Inflammatory macrophage treated with lipopolysaccharide for 1 hour (primary cell): ENCODE measurements around the gene EPHB1.
"Not testable (repeated sequence)": the region's sequence is repeated elsewhere in the genome, so short reads cannot be mapped to it uniquely, and the experiment has no call there.

Source experiments
- DNase-seq, 2 donors: peaks; one replicate each; pipeline ENCODE4 v3.0.0-alpha.2; 2020 to 2022

The EPHB1 gene

DNA sequence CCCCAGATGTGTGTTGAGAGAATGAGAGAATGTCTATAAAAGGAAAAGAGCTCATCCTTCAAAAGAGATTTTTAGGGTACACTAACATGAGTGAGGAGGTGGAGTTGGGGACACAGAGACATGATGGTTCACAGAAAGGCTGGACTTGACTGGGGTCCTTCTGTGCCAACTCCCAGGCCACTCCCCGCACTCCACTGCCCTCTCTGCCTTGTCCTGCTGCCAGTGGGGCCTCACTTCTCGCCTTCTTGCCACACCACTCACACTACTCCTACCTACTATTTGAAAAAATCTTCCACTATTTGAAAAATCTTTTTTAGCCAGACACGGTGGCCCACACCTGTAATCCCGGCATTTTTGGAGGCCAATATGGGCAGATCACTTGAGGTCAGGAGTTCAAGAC, 298.1 kb downstream of the EPHB1 start:
- DNase-seq, result no peak

DNA sequence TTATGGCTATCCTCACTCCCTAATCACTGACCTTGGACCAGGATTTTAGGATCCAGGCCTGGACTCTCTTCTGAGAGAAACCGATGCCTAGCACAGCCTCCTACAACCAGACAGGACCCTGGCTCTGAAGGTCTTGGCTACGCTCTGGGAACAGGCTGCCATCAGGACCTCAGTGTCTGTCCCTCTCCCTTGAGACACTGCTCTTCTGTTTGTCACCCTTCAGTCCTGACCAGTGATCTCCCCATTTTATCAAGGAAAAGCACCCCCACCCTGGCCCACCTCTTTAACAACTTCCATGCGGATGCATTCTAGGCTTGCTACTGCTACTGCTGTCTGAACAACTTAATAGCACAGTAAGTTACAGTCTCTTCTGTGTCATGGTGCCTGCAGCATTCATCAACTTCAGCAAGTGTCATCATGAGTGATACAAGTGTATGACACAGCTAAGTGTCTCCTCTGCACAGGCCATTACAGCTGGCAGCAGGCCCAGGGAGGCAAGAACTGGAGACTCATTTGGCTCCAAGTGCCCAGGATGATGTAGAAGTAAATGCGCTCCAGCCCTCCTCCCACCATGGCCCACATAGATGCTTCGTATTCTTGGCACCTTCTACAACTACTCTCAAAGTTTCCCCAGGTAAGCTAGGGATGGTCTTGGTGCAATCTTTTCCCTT, 302.4 kb downstream of the EPHB1 start:
- DNase-seq, result no peak

DNA sequence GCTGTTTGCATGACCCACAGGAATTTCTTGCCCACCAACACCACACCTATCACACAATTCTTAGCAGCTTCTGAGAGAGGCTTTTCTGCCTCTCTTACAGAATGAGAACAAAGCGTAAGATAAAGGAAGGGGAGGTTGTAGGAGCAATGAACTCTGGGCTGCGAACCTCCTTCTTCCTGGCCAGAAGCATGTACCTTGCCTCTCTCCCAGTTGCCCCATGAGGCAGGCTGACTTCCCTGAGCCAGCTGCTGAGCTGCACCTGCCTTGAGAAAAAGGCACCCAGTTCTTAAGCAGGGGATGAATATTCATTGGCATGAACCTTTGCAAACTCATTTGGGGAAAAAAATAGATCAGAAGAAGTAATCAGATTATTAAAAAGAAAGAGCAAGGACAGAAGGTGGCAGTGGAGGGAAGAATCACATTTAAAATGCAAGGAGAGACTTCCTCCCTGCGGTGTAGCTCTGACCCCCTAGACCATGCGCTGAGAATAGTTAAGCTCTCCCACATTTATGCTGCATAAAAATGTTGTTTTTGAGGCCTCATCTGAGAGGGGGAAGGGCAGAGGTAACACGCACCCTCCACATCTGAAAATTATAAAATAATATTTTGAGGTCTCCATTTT, 304.8 kb downstream of the EPHB1 start:
- DNase-seq, result no peak

- no peak for DNase-seq
Observed at GRCh38 chr3:135100366-135100765, 305.3 kb downstream of the EPHB1 start.

- DNase-seq, result no peak
Observed at GRCh38 chr3:135103917-135104316, 308.9 kb downstream of the EPHB1 start.

DNA sequence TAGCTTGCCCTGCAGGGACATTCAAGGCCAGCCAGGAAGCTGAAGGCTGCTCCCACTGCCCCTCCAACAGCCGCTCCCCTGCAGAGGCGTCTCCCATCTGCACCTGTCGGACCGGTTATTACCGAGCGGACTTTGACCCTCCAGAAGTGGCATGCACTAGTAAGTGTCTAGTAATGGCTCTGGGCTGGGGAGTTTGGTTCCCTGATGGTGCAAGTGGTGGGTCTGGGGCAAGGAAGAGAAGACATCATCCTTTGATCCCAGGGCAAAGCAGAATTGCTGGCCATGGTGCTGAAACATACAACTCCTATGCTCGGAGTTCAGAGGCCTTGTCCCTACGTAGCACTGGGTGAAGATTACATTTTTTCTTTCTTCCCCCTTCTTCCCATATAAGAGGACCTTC, 311.4 kb downstream of the EPHB1 start:
- no peak for DNase-seq

GRCh38 chr3:135107043-135107442, 312.0 kb downstream of the EPHB1 start:
- DNase-seq, result no peak

DNA sequence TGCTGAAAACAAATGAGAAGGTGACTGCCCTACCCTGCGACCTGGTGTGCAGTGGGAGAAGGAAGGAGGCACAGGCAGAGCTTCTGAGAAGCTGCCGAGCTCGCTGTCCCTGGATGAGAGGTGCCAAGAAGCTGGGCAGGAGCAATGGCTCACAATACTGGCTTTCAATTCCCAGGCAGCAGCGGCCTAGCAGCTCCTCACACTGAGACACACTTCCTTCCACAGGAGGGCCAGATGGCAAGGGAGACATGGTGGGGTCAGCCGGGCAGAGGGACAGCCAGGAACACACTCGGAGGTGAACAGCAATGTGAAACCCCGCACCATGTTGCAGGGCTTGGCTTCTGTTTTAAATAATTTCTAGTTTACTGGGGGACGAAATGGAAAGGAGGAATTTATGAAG, 314.6 kb downstream of the EPHB1 start:
- no peak for DNase-seq

DNA sequence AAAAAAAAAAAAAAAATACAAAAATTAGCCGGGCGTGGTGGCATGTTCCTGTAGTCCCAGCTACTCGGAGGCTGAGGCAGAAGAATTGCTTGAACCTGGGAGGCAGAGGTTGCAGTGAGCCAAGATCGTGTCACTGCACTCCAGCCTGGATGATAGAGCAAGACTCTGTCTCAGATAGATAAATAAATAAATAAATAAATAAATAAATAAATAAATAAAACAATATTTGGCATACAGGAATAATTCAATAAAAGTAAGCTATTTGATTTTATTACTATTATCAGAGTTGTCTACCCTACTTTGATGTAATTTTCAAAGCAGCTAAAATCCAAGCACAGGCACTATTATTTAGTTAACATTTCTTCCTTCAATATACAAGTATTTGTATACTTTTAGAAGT, 319.5 kb downstream of the EPHB1 start:
- not testable (repeated sequence) for DNase-seq

DNA sequence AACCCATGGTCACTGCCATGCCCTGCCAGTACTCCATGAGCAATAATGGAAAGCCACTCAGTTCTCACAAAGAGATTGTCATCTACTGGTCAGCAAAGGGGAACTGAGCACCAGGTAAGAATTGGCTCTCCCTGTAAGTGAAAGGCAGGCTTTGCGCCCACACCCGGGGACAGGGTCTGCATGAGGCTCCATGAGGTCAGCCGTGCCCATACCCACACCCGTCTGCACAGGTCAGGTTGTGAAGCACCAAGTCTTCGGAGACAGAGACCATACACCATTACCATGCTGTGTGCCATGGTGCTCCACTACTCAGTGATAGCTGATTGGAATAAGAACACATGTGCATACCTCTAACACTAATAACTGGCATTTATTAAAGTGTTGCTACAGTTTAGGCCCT, 322.9 kb downstream of the EPHB1 start:
- no peak for DNase-seq

DNA sequence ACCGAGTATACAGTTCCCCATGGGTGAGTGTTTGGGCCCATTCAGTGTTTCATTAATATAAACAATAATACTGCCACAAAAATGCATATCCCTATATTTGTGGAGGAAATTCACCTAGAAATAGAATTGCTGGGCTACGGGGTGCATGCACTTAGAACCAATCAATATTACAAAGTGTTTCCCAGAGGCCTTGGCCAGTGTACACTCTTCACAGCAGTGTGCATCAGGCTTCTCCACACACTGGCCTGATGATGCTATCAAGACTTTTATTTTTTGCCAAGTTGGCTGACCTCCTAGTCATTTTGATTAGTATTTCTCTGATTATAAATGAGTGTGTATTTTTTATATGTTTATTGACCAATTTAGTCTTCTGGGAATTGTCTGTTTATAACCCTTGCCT, 323.7 kb downstream of the EPHB1 start:
- no peak for DNase-seq

- no peak for DNase-seq
Observed at GRCh38 chr3:135125171-135125801, 330.2 kb downstream of the EPHB1 start.

- DNase-seq, result no peak
Observed at GRCh38 chr3:135127946-135128470, 332.9 kb downstream of the EPHB1 start.

- DNase-seq, result no peak
Observed at GRCh38 chr3:135128818-135129217, 333.8 kb downstream of the EPHB1 start.

- no peak for DNase-seq
Observed at GRCh38 chr3:135131290-135131689, 336.2 kb downstream of the EPHB1 start.

DNA sequence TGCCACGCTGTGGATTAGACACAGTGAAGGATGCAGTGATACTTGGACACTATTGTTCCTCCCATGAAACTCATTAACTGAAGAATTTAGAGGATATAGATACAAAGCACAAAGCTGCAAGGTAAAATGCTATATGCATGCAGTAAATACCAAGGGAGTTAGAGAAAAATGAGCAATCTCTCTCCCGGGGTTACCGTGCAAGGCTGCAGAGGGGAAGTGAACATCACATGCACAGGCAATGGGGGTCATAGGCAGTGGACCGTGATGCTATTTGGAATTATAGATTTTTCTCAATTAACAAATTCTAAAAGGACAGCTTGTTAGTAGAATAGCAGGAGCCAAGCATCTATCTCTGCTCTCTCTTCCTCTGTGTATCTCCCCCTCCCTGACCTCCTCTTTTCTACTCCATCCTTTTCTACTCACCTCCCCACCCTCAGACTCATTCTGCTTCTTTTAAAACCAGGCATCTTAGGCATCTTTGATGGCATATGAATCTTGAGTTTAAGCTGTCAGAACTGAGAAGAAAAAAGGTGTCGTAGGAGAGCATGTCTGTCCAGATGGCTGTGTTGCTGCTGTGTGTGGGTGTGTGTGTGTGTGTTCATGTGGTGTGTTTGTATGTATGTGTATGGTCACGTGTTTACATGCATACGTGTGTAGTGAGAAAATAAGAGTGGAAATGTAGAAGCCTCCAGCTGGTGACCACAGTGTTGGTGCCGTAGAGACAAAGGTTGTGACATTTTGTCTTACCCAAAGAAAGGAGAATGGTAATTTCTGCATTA, 339.0 kb downstream of the EPHB1 start:
- DNase-seq, result no peak

DNA sequence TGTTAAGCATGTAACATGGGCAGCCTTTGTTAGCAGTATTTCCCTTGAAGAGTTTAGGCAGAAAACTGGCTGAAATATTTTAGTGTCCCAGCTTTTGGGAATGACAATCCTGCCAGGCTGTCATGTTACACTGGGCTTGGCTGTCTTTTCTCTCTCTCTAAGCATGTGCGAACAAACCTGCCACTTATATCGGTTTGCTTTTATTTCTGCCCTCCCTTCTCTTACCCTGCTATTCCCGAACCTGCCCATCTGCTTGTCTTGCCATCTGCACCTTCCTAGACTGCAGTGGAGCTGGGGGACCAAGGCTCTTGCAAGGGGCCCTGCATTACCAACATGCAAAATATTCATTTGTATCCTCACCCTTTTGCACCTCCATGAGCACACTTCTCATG, 339.6 kb downstream of the EPHB1 start:
- no peak for DNase-seq

DNA sequence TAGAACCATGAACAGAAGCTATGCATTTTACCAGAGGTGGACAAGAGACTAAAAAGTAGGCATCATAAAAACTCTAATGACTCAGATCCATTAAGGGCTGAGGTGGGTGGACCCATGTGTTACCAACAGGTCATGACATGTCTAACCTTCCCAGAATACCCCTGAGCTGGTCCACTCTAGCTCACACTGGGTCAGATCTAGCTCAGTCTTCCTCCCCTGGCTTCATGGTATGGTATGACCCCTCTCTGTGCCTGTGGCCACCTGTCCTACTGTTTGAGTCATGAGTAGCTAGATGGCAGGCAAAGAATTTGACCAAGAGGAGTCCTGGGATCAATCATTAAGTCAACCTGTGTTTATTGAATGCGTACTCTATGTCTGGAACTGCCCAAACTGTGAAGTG, 340.4 kb downstream of the EPHB1 start:
- no peak for DNase-seq

GRCh38 chr3:135136361-135137100, 341.5 kb downstream of the EPHB1 start:
- no peak for DNase-seq

DNA sequence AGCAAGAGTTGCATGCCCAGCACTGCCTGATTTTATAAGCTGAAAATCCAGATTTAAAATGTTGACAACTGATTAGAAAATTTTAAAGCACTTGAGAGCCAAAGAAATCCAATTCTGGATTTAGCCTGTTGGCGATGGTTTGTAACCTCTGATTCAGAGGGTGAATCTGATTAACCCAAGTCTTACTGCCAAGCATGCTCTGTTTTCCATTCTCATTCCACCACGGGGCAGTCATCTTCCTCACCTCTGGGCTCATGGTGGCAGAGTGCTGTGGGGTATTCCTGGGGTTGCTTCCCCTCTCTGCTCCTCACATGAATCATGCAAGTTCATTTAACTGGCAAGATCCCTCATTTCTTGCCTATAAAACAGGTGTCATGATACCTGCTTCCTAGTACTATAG, 342.2 kb downstream of the EPHB1 start:
- DNase-seq, result no peak

GRCh38 chr3:135138776-135139175, 343.7 kb downstream of the EPHB1 start:
- DNase-seq, result no peak

- DNase-seq, result no peak
Observed at GRCh38 chr3:135140591-135140990, 345.5 kb downstream of the EPHB1 start.

DNA sequence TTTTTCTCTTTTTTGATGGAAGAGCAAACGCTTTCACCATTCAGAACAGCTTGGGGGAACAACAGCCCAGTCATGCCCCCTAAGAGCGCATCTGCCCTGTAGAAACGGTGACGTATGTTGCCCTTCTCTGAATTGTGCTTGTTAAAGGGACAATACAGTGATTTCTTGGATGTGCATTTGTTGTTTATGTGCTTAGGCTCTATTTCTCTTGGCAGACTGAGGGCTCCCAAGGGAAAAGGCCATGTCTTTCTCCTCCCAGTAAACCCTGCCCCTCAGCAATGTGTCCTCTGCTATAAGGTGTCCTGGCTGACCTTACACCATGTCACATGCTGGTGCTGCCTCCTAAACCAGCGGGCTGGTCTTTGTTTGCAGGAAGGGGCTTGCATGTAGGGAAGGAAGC, 346.1 kb downstream of the EPHB1 start:
- DNase-seq, result no peak
